ENCODE measurements around the gene ZDHHC9. TPM values are rescaled to one million over a fixed set of nuclear protein-coding genes. Genes with fewer than 3 reads are reported as not detected.

Gene ZDHHC9
- total and polyA plus RNA-seq, 5 donors from 2014 or later = 2.4 to 6.2 (median 4.1) TPM

DNA sequence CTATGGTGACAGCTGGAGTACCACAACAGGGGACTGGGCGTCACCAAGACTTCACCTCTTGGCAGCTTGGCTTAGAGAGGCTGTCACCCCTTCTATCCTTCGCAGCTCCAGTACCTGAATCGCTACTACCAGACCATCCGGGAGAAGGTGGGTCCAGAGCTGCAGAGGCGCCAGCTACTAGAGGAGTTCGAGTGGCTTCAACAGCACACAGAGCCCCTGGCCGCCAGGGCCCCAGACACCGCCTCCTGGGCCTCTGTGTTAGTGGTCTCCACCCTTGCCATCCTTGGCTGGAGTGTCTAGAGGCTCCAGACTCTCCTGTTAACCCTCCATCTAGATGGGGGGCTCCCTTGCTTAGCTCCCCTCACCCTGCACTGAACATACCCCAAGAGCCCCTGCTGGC lies 75.5 kb downstream of the ZDHHC9 start:
- no peak for DNase-seq
- H3K36me3 ChIP-seq (ENCODE audit: control insufficient read depth, insufficient read depth, low read length) = no peaks in the 10 kb centered on the region
- no peak for ATAC-seq (ENCODE audit: low read depth in 2 of 2)
- no peaks in the 10 kb centered on the region for H3K9me3 Mint-ChIP-seq
- H3K27ac ChIP-seq (ENCODE audit: insufficient read depth, low read length, poor library complexity, severe bottlenecking) = peak overlapping the region; percentile 23
- peaks cover 7 to 65% (median 23%) of the 10 kb centered on the region in 4 donors for H3K4me1 Mint-ChIP-seq
- H3K4me3 Mint-ChIP-seq = peak overlapping the region in 2 of 4 donors; percentile 21 to 57
- peak overlapping the region; percentile 46 to 93 (median 83) for H3K27ac Mint-ChIP-seq
- no peak overlapping the region for H3K4me3 ChIP-seq (ENCODE audit: low read depth, low read length)
- peaks cover 3% of the 10 kb centered on the region for H3K36me3 Mint-ChIP-seq
- H3K9me3 ChIP-seq (ENCODE audit: control insufficient read depth in 2 of 2, low read length in 2 of 2) = no peaks in the 10 kb centered on the region
- H3K27me3 Mint-ChIP-seq = peaks cover 4% of the 10 kb centered on the region
- peaks cover 62% of the 10 kb centered on the region for H3K4me1 ChIP-seq (ENCODE audit: control insufficient read depth, insufficient read depth, low read length, poor library complexity, severe bottlenecking)
- H3K27me3 ChIP-seq (ENCODE audit: control insufficient read depth, insufficient read depth, low read length) = no peaks in the 10 kb centered on the region

DNA sequence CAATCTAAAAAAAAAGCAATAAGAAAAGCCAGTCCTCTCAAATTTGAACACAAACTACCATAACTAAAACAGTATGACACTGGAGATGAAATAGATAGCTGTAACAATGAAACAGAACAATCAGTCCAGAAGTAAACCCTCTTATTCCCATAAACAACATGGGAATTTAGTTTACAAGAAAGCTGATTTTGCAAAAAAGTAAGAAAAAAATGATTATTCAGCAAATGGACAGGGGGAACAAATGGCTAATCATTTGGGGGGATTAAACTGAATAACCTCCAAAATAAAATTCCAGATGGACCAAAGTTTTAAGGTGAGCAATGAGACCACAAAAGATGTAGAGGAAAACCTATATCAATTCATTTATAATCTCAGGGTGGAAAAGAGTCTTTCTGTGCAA lies 80.0 kb downstream of the ZDHHC9 start:
- Histone ChIP-seq H3K9me3 (ENCODE audit: control insufficient read depth in 2 of 2, low read length in 2 of 2) (no peaks in the 10 kb centered on the region), H3K27ac (ENCODE audit: insufficient read depth, low read length, poor library complexity, severe bottlenecking) (no peak overlapping the region), H3K36me3 (ENCODE audit: control insufficient read depth, insufficient read depth, low read length) (no peaks in the 10 kb centered on the region), H3K27me3 (ENCODE audit: control insufficient read depth, insufficient read depth, low read length) (no peaks in the 10 kb centered on the region), H3K4me3 (ENCODE audit: low read depth, low read length) (no peak overlapping the region), H3K4me1 (ENCODE audit: control insufficient read depth, insufficient read depth, low read length, poor library complexity, severe bottlenecking) (peaks cover 46% of the 10 kb centered on the region)
- H3K4me3 Mint-ChIP-seq = no peak overlapping the region
- no peak overlapping the region for H3K27ac Mint-ChIP-seq
- H3K4me1 Mint-ChIP-seq = peaks cover 6 to 55% (median 22%) of the 10 kb centered on the region in 4 donors
- no peaks in the 10 kb centered on the region for H3K9me3 Mint-ChIP-seq
- DNase-seq (no peak), ATAC-seq (ENCODE audit: low read depth in 2 of 2) (no peak)
- H3K36me3 Mint-ChIP-seq = peaks cover 6% of the 10 kb centered on the region
- no peaks in the 10 kb centered on the region for H3K27me3 Mint-ChIP-seq

DNA sequence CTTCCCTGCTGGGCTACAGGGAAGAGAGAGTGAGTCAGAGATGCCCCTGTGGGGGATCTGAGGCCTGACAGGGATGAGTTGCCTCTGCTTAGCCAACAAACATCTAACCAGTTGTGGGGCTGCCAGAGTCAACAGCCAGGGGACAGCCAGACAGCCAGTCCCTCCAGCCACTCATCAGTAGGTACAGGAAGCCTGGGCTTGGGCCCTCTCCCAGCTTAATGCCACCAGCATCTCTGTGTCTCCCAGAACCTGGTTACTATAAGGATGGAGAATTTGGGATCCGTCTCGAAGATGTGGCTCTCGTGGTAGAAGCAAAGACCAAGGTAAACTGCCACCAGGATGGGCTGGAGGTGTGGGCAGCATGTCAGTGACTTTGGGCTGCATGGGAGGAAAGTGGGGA lies 81.2 kb downstream of the ZDHHC9 start:
- H3K27me3 ChIP-seq (ENCODE audit: control insufficient read depth, insufficient read depth, low read length) = no peaks in the 10 kb centered on the region
- Mint-ChIP-seq H3K27me3 (no peaks in the 10 kb centered on the region), H3K4me3 (no peak overlapping the region)

DNA sequence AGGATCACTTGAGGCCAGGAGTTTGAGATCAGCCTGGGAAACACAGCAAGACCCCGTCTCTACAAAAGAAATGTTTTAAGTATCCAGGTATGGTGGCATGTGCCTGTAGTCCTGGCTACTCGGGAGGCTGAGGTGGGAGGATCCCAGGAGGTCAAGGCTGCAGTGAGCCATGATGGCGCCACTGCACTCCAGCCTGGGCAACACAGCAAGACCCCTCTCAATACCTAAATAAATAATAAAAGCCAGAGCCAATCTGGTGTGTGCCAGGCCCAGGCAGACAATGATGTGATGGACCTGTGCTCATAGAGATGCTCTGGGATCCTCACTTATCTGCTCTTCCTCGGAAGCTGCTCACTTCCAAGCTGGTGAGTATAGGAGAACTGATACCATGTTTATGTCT lies 82.1 kb downstream of the ZDHHC9 start:
- H3K27me3 ChIP-seq (ENCODE audit: control insufficient read depth, insufficient read depth, low read length) = no peaks in the 10 kb centered on the region
- no peak overlapping the region for H3K27ac ChIP-seq (ENCODE audit: insufficient read depth, low read length, poor library complexity, severe bottlenecking)
- no peaks in the 10 kb centered on the region for H3K36me3 ChIP-seq (ENCODE audit: control insufficient read depth, insufficient read depth, low read length)
- Mint-ChIP-seq H3K36me3 (peaks cover 4% of the 10 kb centered on the region), H3K4me1 (peaks cover 6 to 57% (median 23%) of the 10 kb centered on the region in 4 donors), H3K27me3 (no peaks in the 10 kb centered on the region), H3K9me3 (no peaks in the 10 kb centered on the region), H3K4me3 (peak overlapping the region in 1 of 4 donors; percentile 39), H3K27ac (peak overlapping the region in 1 of 3 donors; percentile 76)
- DNase-seq (no peak), ATAC-seq (ENCODE audit: low read depth in 2 of 2) (no peak)
- H3K4me1 ChIP-seq (ENCODE audit: control insufficient read depth, insufficient read depth, low read length, poor library complexity, severe bottlenecking) = peaks cover 41% of the 10 kb centered on the region
- H3K9me3 ChIP-seq (ENCODE audit: control insufficient read depth in 2 of 2, low read length in 2 of 2) = no peaks in the 10 kb centered on the region
- no peak overlapping the region for H3K4me3 ChIP-seq (ENCODE audit: low read depth, low read length)

More for the DNA sequence above, 81.2 kb downstream of the ZDHHC9 start:
- Histone ChIP-seq H3K9me3 (ENCODE audit: control insufficient read depth in 2 of 2, low read length in 2 of 2) (no peaks in the 10 kb centered on the region), H3K27ac (ENCODE audit: insufficient read depth, low read length, poor library complexity, severe bottlenecking) (no peak overlapping the region), H3K4me3 (ENCODE audit: low read depth, low read length) (no peak overlapping the region), H3K36me3 (ENCODE audit: control insufficient read depth, insufficient read depth, low read length) (no peaks in the 10 kb centered on the region), H3K4me1 (ENCODE audit: control insufficient read depth, insufficient read depth, low read length, poor library complexity, severe bottlenecking) (peaks cover 45% of the 10 kb centered on the region)
- H3K4me1 Mint-ChIP-seq = peaks cover 6 to 55% (median 24%) of the 10 kb centered on the region in 4 donors
- no peak for DNase-seq
- H3K27ac Mint-ChIP-seq = peak overlapping the region in 1 of 3 donors; percentile 76
- peaks cover 6% of the 10 kb centered on the region for H3K36me3 Mint-ChIP-seq
- ATAC-seq (ENCODE audit: low read depth in 2 of 2) = no peak
- no peaks in the 10 kb centered on the region for H3K9me3 Mint-ChIP-seq

DNA sequence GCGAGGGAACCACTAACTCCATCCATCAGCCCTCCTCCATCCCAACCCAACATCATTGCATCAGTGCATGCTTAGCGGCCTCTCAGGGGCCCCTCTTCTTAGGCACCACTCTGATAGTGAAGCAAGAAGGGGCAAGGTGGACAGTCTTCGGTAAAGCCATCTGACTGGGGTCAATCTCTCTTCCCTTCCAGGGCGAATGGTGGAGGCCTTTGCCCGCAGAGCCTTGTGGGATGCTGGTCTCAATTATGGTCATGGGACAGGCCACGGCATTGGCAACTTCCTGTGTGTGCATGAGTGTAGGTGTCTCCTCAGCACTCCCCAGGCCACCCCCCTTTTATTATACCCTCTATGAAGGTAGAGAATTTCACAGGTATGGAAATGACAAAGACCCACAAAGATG lies 82.7 kb downstream of the ZDHHC9 start:
- peaks cover 6 to 61% (median 24%) of the 10 kb centered on the region in 4 donors for H3K4me1 Mint-ChIP-seq
- DNase-seq = no peak
- peak overlapping the region in 2 of 3 donors; percentile 80 for H3K27ac Mint-ChIP-seq
- no peaks in the 10 kb centered on the region for H3K9me3 ChIP-seq (ENCODE audit: control insufficient read depth in 2 of 2, low read length in 2 of 2)
- peaks cover 3% of the 10 kb centered on the region for H3K36me3 Mint-ChIP-seq
- no peaks in the 10 kb centered on the region for H3K36me3 ChIP-seq (ENCODE audit: control insufficient read depth, insufficient read depth, low read length)
- H3K27ac ChIP-seq (ENCODE audit: insufficient read depth, low read length, poor library complexity, severe bottlenecking) = peak overlapping the region; percentile 66
- H3K9me3 Mint-ChIP-seq = peaks cover 0 to 1% (median 0%) of the 10 kb centered on the region in 7 donors
- H3K4me3 Mint-ChIP-seq = peak overlapping the region in 1 of 4 donors; percentile 91
- no peak for ATAC-seq (ENCODE audit: low read depth in 2 of 2)
- H3K4me3 ChIP-seq (ENCODE audit: low read depth, low read length) = no peak overlapping the region
- peaks cover 47% of the 10 kb centered on the region for H3K4me1 ChIP-seq (ENCODE audit: control insufficient read depth, insufficient read depth, low read length, poor library complexity, severe bottlenecking)
- H3K27me3 ChIP-seq (ENCODE audit: control insufficient read depth, insufficient read depth, low read length) = no peaks in the 10 kb centered on the region
- H3K27me3 Mint-ChIP-seq = no peaks in the 10 kb centered on the region

DNA sequence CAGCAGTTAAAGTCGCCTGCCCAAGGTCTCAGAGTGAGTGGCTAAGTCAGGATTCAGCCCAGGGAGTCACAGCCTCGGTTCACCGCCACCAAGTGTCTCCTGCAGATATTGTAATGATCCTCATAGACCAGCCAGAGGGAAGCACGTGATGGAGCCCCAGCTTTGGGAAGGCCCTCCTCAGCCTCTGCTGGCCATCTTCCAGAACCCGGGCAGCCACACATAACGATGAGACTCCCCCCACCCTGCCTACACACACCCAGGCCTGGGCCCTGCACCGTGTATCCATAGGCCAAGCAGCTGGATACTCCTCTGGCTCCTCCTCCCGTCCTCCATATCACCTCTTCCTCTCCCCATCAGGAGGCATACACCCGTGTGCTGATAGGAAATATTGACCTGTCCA lies 83.5 kb downstream of the ZDHHC9 start:
- peak overlapping the region in 3 of 4 donors; percentile 53 to 91 (median 66) for H3K4me3 Mint-ChIP-seq
- Histone ChIP-seq H3K4me1 (ENCODE audit: control insufficient read depth, insufficient read depth, low read length, poor library complexity, severe bottlenecking) (peaks cover 55% of the 10 kb centered on the region), H3K36me3 (ENCODE audit: control insufficient read depth, insufficient read depth, low read length) (no peaks in the 10 kb centered on the region), H3K27me3 (ENCODE audit: control insufficient read depth, insufficient read depth, low read length) (no peaks in the 10 kb centered on the region), H3K4me3 (ENCODE audit: low read depth, low read length) (no peak overlapping the region), H3K27ac (ENCODE audit: insufficient read depth, low read length, poor library complexity, severe bottlenecking) (peak overlapping the region; percentile 66), H3K9me3 (ENCODE audit: control insufficient read depth in 2 of 2, low read length in 2 of 2) (no peaks in the 10 kb centered on the region)
- ATAC-seq (ENCODE audit: low read depth in 2 of 2) = peak in 1 of 2 donors; percentile 4
- H3K9me3 Mint-ChIP-seq = peaks cover 0 to 1% (median 0%) of the 10 kb centered on the region in 7 donors
- H3K36me3 Mint-ChIP-seq = peaks cover 3% of the 10 kb centered on the region
- H3K27me3 Mint-ChIP-seq = no peaks in the 10 kb centered on the region
- no peak for DNase-seq
- H3K27ac Mint-ChIP-seq = peak overlapping the region; percentile 80 to 91 (median 91)
- H3K4me1 Mint-ChIP-seq = peaks cover 6 to 69% (median 23%) of the 10 kb centered on the region in 4 donors

DNA sequence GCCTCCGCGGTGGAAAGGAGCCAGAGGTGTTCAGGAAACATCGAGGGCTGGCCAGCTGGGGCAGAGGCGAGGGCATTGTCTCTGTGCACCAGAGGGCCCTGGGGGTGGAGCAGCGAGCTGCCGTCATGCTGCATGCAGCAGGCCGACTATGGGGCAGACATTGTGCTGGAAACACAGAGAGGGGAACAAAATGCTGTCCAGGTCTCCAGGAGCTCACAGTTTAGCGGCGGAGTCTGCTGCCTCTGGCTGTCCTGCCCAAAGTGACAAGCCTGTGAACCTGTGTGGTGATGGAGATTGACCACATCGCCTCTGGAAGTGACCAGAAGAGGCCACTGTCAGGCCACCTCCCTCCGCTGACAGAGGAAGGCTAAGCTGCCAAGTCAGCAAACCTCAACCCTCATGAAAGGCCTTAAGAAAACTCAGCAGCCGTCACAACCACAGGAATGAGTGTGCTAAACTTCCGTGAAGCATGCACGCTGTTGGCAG lies 84.1 kb downstream of the ZDHHC9 start:
- Mint-ChIP-seq H3K4me3 (peak overlapping the region; percentile 21 to 91 (median 62)), H3K9me3 (peaks cover 0 to 1% (median 0%) of the 10 kb centered on the region in 7 donors), H3K27ac (peak overlapping the region; percentile 80 to 91 (median 91)), H3K27me3 (no peaks in the 10 kb centered on the region), H3K4me1 (peaks cover 6 to 74% (median 23%) of the 10 kb centered on the region in 4 donors), H3K36me3 (peaks cover 3% of the 10 kb centered on the region)
- Histone ChIP-seq H3K4me1 (ENCODE audit: control insufficient read depth, insufficient read depth, low read length, poor library complexity, severe bottlenecking) (peaks cover 61% of the 10 kb centered on the region), H3K36me3 (ENCODE audit: control insufficient read depth, insufficient read depth, low read length) (no peaks in the 10 kb centered on the region), H3K9me3 (ENCODE audit: control insufficient read depth in 2 of 2, low read length in 2 of 2) (no peaks in the 10 kb centered on the region), H3K4me3 (ENCODE audit: low read depth, low read length) (no peak overlapping the region), H3K27me3 (ENCODE audit: control insufficient read depth, insufficient read depth, low read length) (no peaks in the 10 kb centered on the region), H3K27ac (ENCODE audit: insufficient read depth, low read length, poor library complexity, severe bottlenecking) (peak overlapping the region; percentile 66)
- DNase-seq = peak; percentile 24 to 88 (median 66)
- peak; percentile 79 for ATAC-seq (ENCODE audit: low read depth in 2 of 2)
